HG03520 (cell line): ENCODE results near the gene GSG1L.

Experiments
- ATAC-seq: cut with Tn5 transposase; IDR thresholded peaks from one replicate; pipeline ENCODE4 v1.9.1; 2021; ENCODE audit warnings: mild to moderate bottlenecking, moderate library complexity; ENCODE audit not compliant: unreplicated experiment

Gene GSG1L

DNA sequence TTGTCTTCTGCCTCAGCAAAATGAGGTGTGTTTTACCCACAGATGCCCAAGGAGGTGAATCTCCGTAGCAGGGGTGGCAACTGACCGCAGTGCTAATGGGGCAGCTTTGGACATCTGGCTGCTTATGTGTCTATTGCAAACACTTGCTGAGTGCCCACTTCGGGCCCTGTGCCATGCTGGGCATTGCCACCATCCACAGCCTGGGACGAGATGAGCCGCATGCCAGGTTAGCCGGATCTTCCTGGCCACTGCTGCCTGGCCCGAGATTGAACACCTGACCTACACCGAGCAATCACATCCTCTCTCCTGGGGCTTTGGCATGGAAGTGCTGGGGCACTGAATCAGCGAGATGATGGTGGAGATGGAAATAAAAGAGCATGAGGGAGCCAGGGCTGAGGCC is 238.7 kb downstream of the GSG1L start:
- no peak for ATAC-seq

DNA sequence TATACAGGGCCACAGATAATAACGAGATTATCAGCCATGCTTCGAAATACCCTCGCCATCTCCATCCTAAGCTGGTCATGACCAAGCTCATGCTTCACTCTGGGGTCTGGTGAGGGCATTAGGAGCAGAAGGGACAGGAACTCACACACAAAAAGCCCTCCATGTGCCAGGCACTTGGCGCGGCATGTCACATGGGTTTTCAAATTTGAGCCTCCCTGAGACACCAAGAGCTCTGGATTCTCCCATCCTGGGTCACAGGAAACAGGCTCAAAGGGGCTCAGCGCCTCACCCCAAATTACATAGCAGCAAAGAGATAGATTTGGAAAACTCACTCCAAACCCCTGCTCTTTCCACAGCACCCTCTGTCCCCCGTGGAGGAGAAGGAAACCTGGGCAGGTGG is 239.5 kb downstream of the GSG1L start:
- ATAC-seq = no peak

GRCh38 chr16:27823421-27823820 is 240.1 kb downstream of the GSG1L start:
- ATAC-seq = no peak

- no peak for ATAC-seq
These were observed 240.5 kb downstream of the GSG1L start for GRCh38 chr16:27822996-27823395.

DNA sequence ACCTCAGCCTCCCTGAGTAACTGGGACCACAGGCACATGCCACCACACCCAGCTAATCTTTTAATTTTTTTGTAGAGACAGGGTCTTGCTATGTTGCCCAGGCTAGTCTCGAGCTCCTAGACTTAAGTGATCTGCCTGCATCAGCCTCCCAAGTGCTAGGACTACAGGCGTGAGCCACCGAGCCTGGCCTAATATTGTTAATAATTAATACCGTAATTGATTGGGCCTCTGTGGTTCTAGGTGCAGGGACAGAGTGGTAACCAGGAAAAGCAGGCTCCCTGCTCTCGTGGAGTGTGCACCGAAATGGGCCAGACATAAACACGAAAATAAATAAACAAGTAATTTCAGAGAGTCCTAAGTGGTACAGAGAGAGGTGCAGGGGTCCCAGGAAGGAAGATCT is 241.0 kb downstream of the GSG1L start:
- no peak for ATAC-seq

DNA sequence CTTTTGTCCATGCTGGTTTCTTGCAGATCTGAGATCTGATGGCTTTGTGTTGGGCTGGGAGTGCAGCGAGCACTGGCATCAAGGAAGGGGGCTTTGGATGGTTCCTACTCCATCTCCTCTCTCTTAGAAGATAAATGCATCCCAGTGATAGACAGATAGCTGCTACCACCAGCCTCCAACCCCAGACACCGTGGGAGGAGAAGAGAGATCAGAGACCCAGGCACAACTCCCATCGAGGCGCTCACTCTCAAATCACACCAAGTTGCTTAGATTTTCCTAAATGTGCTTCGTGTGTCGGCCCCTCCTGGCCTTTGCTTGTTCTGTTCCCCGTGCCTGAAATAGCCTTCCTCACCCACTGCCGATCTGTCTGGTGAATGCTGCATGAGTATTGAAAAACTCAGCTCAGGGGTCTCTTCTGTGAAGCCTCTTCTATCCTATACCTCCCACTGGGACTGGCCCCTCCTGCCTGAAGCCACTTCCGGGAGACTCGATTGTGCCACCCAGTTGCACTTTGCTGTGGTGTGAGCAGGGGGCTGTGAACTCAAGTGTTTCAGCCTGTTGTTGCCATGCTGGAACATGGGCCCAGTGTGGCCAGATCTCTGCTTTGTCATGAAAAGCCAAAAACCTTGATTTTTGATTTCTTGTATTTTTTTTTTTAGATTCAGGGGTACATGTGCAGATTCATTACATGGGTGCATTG is 242.7 kb downstream of the GSG1L start:
- no peak for ATAC-seq

DNA sequence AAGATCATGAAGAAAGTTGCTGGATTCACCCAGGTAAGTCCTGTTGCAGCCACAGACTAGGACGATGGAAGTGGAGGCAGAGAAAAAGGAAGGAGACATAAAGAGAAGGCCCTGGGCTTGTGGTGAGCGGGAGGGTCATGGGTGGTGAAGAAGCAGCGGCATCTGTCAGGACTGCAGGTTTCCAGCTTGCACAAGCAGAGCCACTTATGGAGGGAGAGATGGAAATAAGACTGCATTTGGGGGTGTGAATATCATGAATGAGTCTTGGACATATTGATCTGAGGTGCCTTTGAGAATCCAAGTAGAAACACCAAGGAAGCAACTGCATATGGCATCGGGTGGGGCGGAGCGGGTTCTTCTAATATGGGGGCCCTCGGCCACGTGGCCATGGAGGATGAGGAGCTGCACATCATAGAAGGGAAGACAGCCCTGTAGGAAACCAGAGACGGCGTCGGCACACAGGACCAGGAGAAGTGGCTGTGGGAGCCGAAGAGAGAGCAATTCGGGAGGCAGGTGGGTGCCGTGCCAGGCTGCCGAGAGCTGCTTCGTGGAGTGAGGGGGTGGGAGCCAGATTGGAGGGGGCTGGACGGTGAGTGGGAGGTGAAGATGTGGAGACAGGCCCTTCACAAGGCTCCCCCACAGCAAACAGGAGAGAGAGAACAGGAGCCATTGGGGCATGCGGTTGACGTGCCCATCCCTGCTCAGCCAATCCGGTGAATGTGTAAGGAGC is 243.5 kb downstream of the GSG1L start:
- ATAC-seq = no peak

DNA sequence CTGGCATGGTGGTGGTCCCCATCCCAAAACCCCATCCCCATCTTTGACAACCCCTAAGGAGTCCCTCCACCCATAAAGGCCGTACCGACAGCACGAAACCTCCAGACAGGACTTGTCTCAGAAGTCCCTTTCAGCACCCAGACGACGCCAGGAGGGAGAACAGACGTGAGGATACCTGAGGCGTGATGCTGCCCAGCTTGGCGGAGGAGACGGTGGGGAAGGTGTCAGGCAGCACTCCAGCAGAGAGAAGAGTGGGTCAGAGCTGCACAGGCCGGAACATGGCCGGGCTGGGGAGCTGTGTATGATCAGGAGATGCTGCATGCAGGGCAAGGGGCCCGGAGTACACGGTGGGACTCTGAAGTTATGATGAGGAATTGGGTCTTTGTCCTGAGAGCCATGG is 244.2 kb downstream of the GSG1L start:
- ATAC-seq = no peak

- ATAC-seq = no peak
These were observed 245.3 kb downstream of the GSG1L start for GRCh38 chr16:27818246-27818645.

- ATAC-seq = no peak
These were observed 246.5 kb downstream of the GSG1L start for GRCh38 chr16:27817038-27817437.

- no peak for ATAC-seq
These were observed 247.0 kb downstream of the GSG1L start for GRCh38 chr16:27816561-27816960.

DNA sequence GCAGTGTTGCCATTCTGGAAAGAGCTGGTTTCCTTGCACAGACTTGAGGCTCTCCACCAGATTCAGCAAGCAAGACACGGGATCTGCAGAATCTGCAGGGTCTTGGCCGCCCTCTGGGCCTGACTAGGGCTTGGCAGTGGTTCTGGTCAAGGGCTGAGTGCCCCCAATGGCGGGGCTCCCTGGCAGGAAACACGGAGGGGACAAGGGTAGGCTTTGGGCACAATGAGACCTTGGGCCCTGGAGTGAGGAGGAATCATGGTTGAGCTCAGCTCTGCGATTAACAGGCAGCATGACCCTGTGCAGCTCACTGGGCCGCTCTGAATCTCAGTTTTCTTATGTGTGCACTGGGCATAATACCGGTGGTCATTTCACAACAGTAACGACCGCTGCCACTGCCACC is 249.9 kb downstream of the GSG1L start:
- ATAC-seq = no peak

- no peak for ATAC-seq
These were observed 251.6 kb downstream of the GSG1L start for GRCh38 chr16:27811881-27812280.

- ATAC-seq = no peak
These were observed 256.5 kb downstream of the GSG1L start for GRCh38 chr16:27806986-27807385.

DNA sequence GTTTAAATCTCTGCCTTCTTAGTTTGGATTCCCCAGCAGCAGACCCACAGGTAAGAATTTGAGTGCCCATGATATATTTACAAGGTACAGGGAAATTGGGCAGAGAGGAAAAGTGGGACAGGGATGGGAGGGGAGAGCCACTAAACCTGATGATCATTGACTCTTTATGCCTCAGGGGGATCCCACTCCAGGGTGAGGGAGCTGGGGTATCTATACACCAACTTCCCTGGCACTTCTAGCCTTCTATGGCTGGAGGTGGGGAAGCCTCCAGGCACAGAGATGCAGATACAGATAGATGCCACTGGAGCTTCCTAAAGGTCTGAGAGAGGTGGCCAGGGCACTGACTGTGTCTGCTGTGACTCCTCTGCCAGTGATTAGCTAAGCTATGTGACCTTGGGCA is 257.1 kb downstream of the GSG1L start:
- no peak for ATAC-seq

GRCh38 chr16:27805828-27806351 is 257.6 kb downstream of the GSG1L start:
- ATAC-seq = no peak

DNA sequence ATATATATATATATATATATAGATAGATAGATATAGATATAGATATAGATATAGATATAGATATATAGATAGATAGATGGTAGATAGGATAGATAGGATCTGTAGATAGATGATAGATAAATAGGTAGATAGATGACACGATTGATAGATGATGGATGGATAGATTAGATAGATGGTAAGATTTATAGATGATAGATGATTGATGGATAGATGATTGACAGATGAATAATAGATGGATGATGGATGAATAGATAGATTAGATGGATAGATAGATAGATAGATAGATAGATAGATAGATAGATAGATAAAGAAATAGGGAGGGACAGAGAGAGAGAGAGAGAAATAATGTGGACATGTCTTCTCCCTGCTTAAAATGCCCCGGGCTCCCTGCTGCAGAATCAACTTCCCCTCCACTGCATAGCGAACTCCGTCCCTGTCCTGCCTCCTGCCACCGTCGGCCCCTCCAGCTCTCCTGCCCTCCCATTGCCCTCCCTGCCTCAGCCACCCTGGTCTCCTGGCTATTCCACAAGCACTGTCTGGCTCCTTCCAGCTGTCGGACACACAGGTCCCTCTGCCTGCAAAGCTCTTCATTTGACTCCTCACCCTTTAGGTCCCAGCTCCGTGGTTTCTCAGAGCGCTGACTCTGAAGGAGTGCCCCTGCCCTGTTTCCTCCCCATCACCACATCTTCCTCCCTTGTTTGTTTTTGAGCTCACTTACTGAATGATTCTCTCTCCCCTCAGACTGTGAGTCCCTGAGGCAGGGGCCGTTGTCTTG is 259.6 kb downstream of the GSG1L start:
- ATAC-seq = no peak

DNA sequence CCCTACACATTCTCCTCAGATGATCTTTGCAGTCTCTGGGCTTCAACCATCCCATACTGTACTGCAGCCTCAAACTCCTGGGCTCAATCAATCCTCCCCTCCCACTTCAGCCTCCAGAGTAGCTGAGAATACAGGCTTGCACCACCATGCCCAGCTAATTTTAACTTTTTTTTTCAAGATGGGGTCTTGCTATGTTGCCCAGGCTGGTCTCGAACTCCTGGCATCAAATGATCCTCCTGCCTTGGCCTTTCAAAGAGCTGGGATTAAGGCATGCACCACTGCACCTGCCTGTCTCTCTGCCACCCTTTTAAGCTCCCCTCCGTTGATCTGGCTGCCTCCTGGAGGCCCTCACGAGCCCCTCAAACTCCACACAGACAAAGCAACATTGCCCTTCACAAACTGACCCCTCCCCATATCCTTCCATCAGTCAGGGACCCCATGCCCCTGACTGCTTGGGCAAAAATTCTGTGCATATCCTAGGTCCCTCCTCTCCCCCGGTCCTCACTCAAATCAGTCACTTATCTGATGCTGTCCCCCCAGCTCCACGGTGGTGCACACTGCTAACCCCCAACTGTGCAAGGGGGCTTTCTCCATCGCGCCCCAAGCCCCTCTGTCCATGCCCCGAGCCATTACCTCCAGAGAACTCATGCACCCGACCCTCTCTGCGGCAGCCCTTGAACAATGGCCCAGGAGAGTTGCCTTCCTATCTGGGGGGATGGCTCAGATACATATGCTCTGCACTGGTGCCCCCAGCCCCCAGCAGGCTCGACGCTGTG is 260.7 kb downstream of the GSG1L start:
- ATAC-seq = no peak

DNA sequence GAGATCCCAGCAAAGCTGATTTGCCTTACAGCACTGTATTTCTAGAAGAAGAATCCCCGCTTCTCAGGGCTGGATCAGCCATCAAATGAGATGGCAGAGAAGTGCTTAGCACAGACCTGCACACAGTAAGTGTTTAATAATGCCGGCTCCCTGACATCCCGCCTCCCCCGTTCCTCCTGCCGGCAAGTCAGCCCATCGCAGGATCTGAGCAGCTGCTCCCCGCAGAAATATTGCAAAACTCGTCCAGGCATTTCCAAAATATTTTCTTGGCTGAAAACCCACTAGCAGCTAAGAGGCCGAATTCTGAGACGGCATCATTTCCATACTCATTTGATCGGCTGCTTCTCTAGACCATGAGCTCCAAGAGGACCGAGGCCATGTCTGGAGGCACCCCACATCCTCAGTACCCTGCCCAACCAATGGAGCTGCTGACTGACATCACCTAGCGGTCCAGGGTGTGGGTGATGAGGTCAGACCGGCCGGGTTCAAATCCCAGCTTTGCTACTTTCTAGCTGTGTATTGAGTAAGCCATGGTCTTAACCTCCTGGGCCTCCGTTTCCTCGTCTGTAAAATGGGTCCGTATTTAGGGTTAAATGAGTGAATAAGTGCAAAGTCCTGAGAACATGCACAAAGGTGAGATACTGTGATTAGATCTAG is 262.1 kb downstream of the GSG1L start:
- ATAC-seq = no peak

DNA sequence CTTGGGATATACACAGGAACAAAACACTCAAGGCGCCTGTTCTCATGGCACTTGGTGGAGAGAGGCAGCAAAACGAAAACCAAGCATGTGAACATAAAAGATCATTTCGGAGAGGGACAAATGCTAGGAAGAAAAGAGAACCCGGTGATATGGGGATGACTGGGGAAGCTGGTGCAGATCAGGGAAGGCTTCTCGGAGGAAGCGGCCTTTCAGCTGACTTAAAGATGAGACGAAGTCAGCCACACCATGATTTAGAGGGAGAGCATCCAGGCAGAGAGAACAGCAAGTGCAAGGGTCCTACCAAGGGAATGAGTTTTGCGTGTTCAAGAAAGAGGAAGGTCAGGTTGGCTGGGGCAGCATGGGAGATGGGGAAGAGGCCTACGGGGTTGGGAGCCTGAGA is 262.7 kb downstream of the GSG1L start:
- no peak for ATAC-seq
